H1 (cell line): ENCODE results near the gene ADAM22. TPM values are rescaled to one million over a fixed set of nuclear protein-coding genes. Genes with fewer than 3 reads are reported as not detected.

Experiments used
- CTCF ChIA-PET: fragments of 300-600 bp; sonication (Branson Sonifier 250); formaldehyde crosslinking; loops from one replicate; lab custom pipeline; 2021; ENCODE audit not compliant: partially characterized antibody; lab: Charles Lee
- POLR2A ChIA-PET: fragments of 300-600 bp; sonication (Branson Sonifier 250); formaldehyde crosslinking; loops from one replicate; lab custom pipeline; 2021; ENCODE audit warnings: inconsistent platforms; ENCODE audit not compliant: partially characterized antibody; lab: Charles Lee
- DNase-seq, 2 experiments: peaks; one replicate each; pipeline versions ENCODE4 v3.0.0 to v3.0.0-alpha.2; 2010 to 2022; ENCODE audit warnings: low spot score in 2 of 2, low read depth in 1 of 2, mixed read lengths in 1 of 2
- FAIRE-seq: peaks from 2 replicates; lab custom pipeline; 2011; peaks lifted over from hg19 to GRCh38; lab: Jason Lieb, UNC
- H2AFZ ChIP-seq: 2 replicates; pipeline ENCODE4 v1.8.1; 2012; ENCODE audit warnings: low read length, inconsistent platforms
- H2AK5ac ChIP-seq: 2 replicates; pipeline ENCODE4 v1.6.1; 2013; ENCODE audit warnings: low read depth, low read length
- H2BK120ac ChIP-seq: replicated peaks from 2 replicates; pipeline ENCODE3; 2013; ENCODE audit warnings: low read depth, low read length, inconsistent platforms
- H2BK12ac ChIP-seq: 2 replicates; pipeline ENCODE4 v1.6.1; 2013; ENCODE audit warnings: low read depth, low read length
- H2BK15ac ChIP-seq: 2 replicates; pipeline ENCODE4 v1.6.1; 2013; ENCODE audit warnings: low read length
- H2BK20ac ChIP-seq: 2 replicates; pipeline ENCODE4 v1.6.1; 2013; ENCODE audit warnings: low read length
- H2BK5ac ChIP-seq: 2 replicates; pipeline ENCODE4 v1.6.1; 2013; ENCODE audit warnings: low read depth, low read length
- H3K14ac ChIP-seq: 2 replicates; pipeline ENCODE4 v1.6.1; 2013; ENCODE audit warnings: inconsistent platforms; ENCODE audit not compliant: insufficient read length
- H3K18ac ChIP-seq: 2 replicates; pipeline ENCODE4 v1.6.1; 2013; ENCODE audit warnings: low read length; ENCODE audit errors: extremely low read depth
- H3K23ac ChIP-seq: 2 replicates; pipeline ENCODE4 v1.6.1; 2013; ENCODE audit warnings: inconsistent platforms; ENCODE audit not compliant: insufficient read length
- H3K23me2 ChIP-seq: 2 replicates; pipeline ENCODE4 v1.6.1; 2013; ENCODE audit warnings: low read depth, low read length
- H3K27ac ChIP-seq: 2 replicates; pipeline ENCODE4 v1.6.1; 2011; ENCODE audit warnings: low read depth, low read length, inconsistent platforms
- H3K27me3 ChIP-seq, 4 experiments: replicated peaks in 1 of 4; 1 replicate in 1 of 4; 2 replicates in 3 of 4; pipeline versions ENCODE4 v1.6.1 to v1.8.1; 2011 to 2013; ENCODE audit warnings: low read length in 3 of 4, mild to moderate bottlenecking in 3 of 4, inconsistent platforms in 2 of 4, mixed read lengths in 2 of 4, moderate library complexity in 1 of 4; ENCODE audit not compliant: control insufficient read depth in 3 of 4, insufficient read depth in 3 of 4; ENCODE audit errors: extremely low read depth in 1 of 4
- H3K36me3 ChIP-seq, 4 experiments: 2 replicates each; pipeline versions ENCODE4 v1.6.1 to v1.8.1; 2011 to 2013; ENCODE audit warnings: mild to moderate bottlenecking in 4 of 4, low read length in 3 of 4, moderate library complexity in 2 of 4, control low read depth in 1 of 4, inconsistent platforms in 1 of 4; ENCODE audit not compliant: insufficient read depth in 4 of 4, control insufficient read depth in 2 of 4
- H3K4ac ChIP-seq: replicated peaks from 2 replicates; pipeline ENCODE3; 2013; ENCODE audit warnings: low read length, low read depth, mixed read lengths, inconsistent platforms; ENCODE audit not compliant: insufficient read length
- H3K4me1 ChIP-seq, 4 experiments: replicated peaks in 1 of 4; 1 replicate in 1 of 4; 2 replicates in 3 of 4; pipeline versions ENCODE4 v1.6.1 to v1.8.1; 2011 to 2013; ENCODE audit warnings: low read length in 3 of 4, inconsistent platforms in 2 of 4, mixed read lengths in 1 of 4; ENCODE audit not compliant: insufficient read depth in 4 of 4, control insufficient read depth in 3 of 4
- H3K4me2 ChIP-seq, 2 experiments: 2 replicates each; pipeline versions ENCODE4 v1.6.1 to v1.8.1; 2011 to 2013; ENCODE audit warnings: low read depth in 2 of 2, low read length in 2 of 2, control low read depth in 1 of 2, inconsistent platforms in 1 of 2, mild to moderate bottlenecking in 1 of 2; ENCODE audit not compliant: insufficient read depth in 1 of 2
- H3K4me3 ChIP-seq, 4 experiments: fragments of 200-600, 300-600 bp in 1 of 4; sonication (generic), shearing (Covaris generic), sonication (Bioruptor Twin) in 1 of 4; 2 replicates each; pipeline versions ENCODE4 v1.5.1 to v1.8.1; 2011 to 2016; ENCODE audit warnings: low read length in 4 of 4, low read depth in 3 of 4, control low read depth in 2 of 4, inconsistent platforms in 2 of 4, mild to moderate bottlenecking in 2 of 4, mixed read lengths in 1 of 4, moderate library complexity in 1 of 4; ENCODE audit not compliant: insufficient read depth in 2 of 4; ENCODE audit errors: extremely low read depth in 1 of 4
- H3K56ac ChIP-seq: replicated peaks from 2 replicates; pipeline ENCODE3; 2013; ENCODE audit warnings: low read depth, mild to moderate bottlenecking, mixed read lengths, low read length, inconsistent platforms; ENCODE audit not compliant: insufficient read length
- H3K79me1 ChIP-seq: 2 replicates; pipeline ENCODE4 v1.6.1; 2013; ENCODE audit warnings: low read depth, low read length, control low read depth
- H3K79me2 ChIP-seq, 2 experiments: 2 replicates each; pipeline versions ENCODE4 v1.6.1 to v1.8.1; 2012 to 2013; ENCODE audit warnings: low read length in 2 of 2, mild to moderate bottlenecking in 2 of 2, inconsistent platforms in 1 of 2; ENCODE audit not compliant: insufficient read depth in 2 of 2, control insufficient read depth in 1 of 2
- H3K9ac ChIP-seq, 4 experiments: replicated peaks in 1 of 4; 1 replicate in 1 of 4; 2 replicates in 3 of 4; pipeline versions ENCODE4 v1.6.1 to v1.8.1; 2011 to 2013; ENCODE audit warnings: low read depth in 3 of 4, low read length in 3 of 4, control low read depth in 2 of 4, mild to moderate bottlenecking in 2 of 4, moderate library complexity in 2 of 4, inconsistent platforms in 1 of 4; ENCODE audit errors: extremely low read depth in 1 of 4
- H3K9me3 ChIP-seq, 2 experiments: 2 replicates each; pipeline versions ENCODE4 v1.6.1 to v1.8.1; 2012 to 2013; ENCODE audit warnings: mild to moderate bottlenecking in 2 of 2, moderate library complexity in 2 of 2, control low read depth in 1 of 2, inconsistent platforms in 1 of 2, low read depth in 1 of 2, low read length in 1 of 2, mixed read lengths in 1 of 2; ENCODE audit not compliant: insufficient read depth in 2 of 2
- H4K20me1 ChIP-seq, 2 experiments: replicated peaks in 1 of 2; 2 replicates each; pipeline versions ENCODE3 to v1.8.1; 2011 to 2013; ENCODE audit warnings: inconsistent platforms in 2 of 2, low read length in 2 of 2, mild to moderate bottlenecking in 1 of 2; ENCODE audit not compliant: insufficient read depth in 2 of 2, control insufficient read depth in 1 of 2
- H4K5ac ChIP-seq: 2 replicates; pipeline ENCODE4 v1.6.1; 2013; ENCODE audit warnings: low read length, low read depth, mixed read lengths, inconsistent platforms; ENCODE audit not compliant: insufficient read length
- H4K8ac ChIP-seq: 2 replicates; pipeline ENCODE4 v1.8.0; 2013; ENCODE audit warnings: mild to moderate bottlenecking, moderate library complexity, low read length, inconsistent platforms; ENCODE audit not compliant: insufficient read depth; ENCODE audit errors: extremely low read depth
- H4K91ac ChIP-seq: replicated peaks from 2 replicates; pipeline ENCODE3; 2013; ENCODE audit warnings: low read length, mixed read lengths, inconsistent platforms; ENCODE audit not compliant: insufficient read length
- TAF1 ChIP-seq: IDR thresholded peaks from 2 replicates; pipeline ENCODE4 v1.6.1; 2011; ENCODE audit warnings: mild to moderate bottlenecking, low read depth, low read length
- polyA plus RNA-seq, 7 experiments: library from polyadenylated mRNA; depleted of rRNA in 3 of 7; stranded (reverse) in 5 of 7; unstranded in 2 of 7; fragments of >200 nt in 5 of 7; fragments of 200-250 nt in 2 of 7; gene quantifications; 1 replicate in 5 of 7; 2 replicates in 1 of 7; 4 replicates in 1 of 7; pipeline versions ENCODE4 v1.2.1 to v1.2.3, GENCODE V29; 2011 to 2013; ENCODE audit warnings: missing spikeins in 2 of 7, mixed read lengths in 2 of 7
- total RNA-seq: library from RNA; stranded (reverse); fragmentation: NEBNext Ultra II Directional; extraction: Animal tissue kit (Norgen Biotek cat#: 25700); gene quantifications from 2 replicates; pipeline ENCODE4 v1.2.1, GENCODE V29; 2021

ADAM22 gene
- total and polyA plus RNA-seq, 2 of the 8 experiments (the other 6 are each of a cell fraction or from before 2014, with no cell fraction given) = 4.6 to 21.4 TPM

DNA sequence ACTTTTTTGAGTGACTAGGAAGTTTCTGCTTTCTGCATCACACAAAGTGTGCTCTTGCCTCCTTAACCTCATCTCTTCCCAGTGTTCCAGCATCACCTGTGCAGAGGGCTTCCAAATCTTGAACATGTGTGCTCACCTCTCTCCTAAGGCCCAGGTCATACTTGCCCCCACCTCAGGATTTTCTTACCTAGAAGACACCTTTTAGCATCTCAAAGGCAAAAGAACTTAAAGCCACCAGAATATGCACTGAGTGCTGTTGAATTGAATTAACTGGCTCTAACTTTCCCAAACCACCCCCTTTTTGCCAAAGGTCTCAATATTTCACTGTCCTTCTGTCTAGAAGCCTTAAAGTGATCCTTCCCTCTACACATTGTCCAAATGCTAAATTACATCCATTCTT lies 219.3 kb downstream of the ADAM22 start:
- ChIA-PET POLR2A (no interaction called here), CTCF (no interaction called here)
- Histone ChIP-seq H4K20me1 (no peaks in the 10 kb centered on the region), H4K5ac (no peak overlapping the region), H3K14ac (no peak overlapping the region), H2AFZ (no peak overlapping the region), H3K4me3 (no peak overlapping the region), H3K4me2 (peak overlapping the region in 1 of 2 experiments; percentile 16; a peak in 1 of 4 replicates), H3K9ac (no peak overlapping the region), H3K23ac (no peak overlapping the region), H3K27ac (0 out of 2 replicates have a peak overlapping the region, but pooled peaks have one; percentile 23), H3K36me3 (0 out of 8 replicates have a peak, but pooled peaks cover 0 to 3% (median 0%) of the 10 kb centered on the region in 4 experiments), H4K8ac (no peak overlapping the region), H3K4me1 (peaks cover 0 to 4% (median 1%) of the 10 kb centered on the region in 4 experiments; a peak in 2 of 7 replicates), H4K91ac (no peak overlapping the region), H3K18ac (no peak overlapping the region), H3K79me1 (no peaks in the 10 kb centered on the region), H2BK15ac (no peak overlapping the region), H3K9me3 (peaks cover 0 to 2% of the 10 kb centered on the region in 2 experiments; a peak in 1 of 4 replicates), H2BK12ac (no peak overlapping the region), H2BK20ac (no peak overlapping the region; the same call in 1 of the 2 replicates), H2BK5ac (no peak overlapping the region), H2AK5ac (no peak overlapping the region; the same call in 1 of the 2 replicates), H3K56ac (no peak overlapping the region), H3K23me2 (no peaks in the 10 kb centered on the region), H3K4ac (no peak overlapping the region), H3K79me2 (no peaks in the 10 kb centered on the region), H2BK120ac (no peak overlapping the region), H3K27me3 (no peaks in the 10 kb centered on the region)
- no peak for TF ChIP-seq TAF1
- no peak for FAIRE-seq
- DNase-seq = no peak
